GM19043 (cell line): ENCODE results near the gene SPRING1.
"Not testable (repeated sequence)": the region's sequence is repeated elsewhere in the genome, so short reads cannot be mapped to it uniquely, and the experiment has no call there.

Experiments used
- ATAC-seq: cut with Tn5 transposase; IDR thresholded peaks from one replicate; pipeline ENCODE4 v1.9.1; 2021; ENCODE audit warnings: low read depth; ENCODE audit not compliant: unreplicated experiment

Gene SPRING1

DNA sequence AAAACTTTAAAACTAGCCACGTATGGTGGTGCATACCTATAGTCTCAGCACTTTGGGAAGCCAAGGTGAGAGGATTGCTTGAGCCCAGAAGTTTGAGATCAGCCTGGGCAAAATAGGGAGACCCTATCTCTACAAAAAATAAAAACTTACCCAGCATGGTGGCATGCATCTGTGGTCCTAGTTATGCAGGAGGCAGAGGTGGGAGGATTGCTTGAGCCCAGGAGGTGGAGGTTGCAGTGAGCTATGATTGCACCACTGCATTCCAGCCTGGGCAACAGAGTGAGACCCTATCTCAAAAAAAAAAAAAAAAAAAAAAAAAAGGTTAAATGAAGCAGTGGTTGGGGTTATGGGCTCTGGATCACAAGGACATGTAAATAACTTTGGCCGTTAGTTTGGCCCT is 4.9 kb upstream of the SPRING1 start:
- not testable (repeated sequence) for ATAC-seq

DNA sequence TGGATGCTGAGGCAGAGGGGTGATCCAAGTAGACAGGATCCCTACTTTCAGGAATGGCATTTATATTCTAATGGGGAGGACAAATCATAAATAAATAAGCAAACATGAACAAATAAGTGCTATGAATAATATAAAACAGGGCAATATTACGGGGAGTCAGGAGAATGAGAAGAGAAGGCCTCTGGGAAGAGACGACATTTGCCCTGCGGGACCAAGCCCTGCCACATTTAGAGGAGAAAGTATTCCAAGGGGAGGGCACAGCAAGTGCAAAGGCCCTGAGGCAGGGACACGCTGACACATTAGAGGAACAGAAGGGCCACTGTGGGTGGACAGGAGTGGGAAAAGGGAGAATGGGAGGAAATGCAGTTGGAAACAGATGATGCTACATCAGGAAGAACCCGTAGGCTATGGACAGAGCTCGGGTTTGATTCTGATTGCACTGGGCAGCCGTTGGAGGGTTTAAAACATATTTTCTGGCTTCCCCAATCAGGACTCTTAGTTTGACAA is 1.6 kb upstream of the SPRING1 start:
- ATAC-seq, result no peak

GRCh38 chr12:116736962-116737773 is 701 bp downstream of the SPRING1 start:
- ATAC-seq, result no peak

DNA sequence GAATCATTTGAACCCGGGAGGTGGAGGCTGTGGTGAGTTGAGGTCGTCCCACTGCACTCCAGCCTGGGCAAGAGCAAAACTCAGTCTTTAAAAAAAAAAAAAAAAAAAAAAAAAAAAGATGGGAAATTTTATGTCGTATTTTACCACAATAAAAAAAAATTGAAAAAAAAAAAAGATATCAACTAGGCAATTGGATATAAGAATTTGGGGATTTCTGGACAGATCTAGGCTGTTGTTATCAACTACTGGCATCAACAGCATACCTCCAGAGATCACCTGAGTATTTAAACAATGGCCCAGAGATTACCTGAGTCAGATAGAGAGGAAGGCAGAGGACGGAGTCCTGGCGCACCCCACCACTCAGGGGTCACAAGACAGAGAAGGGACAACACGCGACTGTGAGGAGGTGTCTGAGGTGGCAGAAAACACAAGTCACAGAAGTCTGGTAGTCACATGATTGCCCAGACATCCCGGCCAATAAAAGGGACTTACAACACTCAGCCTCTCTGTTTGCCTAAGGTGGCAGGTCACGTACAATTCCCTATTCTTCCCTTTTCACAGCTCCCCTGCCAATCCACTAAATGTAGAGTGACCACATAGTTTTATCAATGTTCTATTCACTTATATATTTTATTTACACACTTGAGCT is 1.8 kb downstream of the SPRING1 start:
- ATAC-seq, result no peak

GRCh38 chr12:116735084-116735483 is 2.8 kb downstream of the SPRING1 start:
- ATAC-seq, result no peak

- ATAC-seq, result no peak
Observed at GRCh38 chr12:116734156-116734768, 3.6 kb downstream of the SPRING1 start.

GRCh38 chr12:116731801-116732200 is 6.1 kb downstream of the SPRING1 start:
- ATAC-seq, result no peak

- ATAC-seq, result no peak
Observed at GRCh38 chr12:116727891-116728290, 10.0 kb downstream of the SPRING1 start.

- no peak for ATAC-seq
Observed at GRCh38 chr12:116727261-116727660, 10.6 kb downstream of the SPRING1 start.

GRCh38 chr12:116726694-116727093 is 11.2 kb downstream of the SPRING1 start:
- no peak for ATAC-seq

DNA sequence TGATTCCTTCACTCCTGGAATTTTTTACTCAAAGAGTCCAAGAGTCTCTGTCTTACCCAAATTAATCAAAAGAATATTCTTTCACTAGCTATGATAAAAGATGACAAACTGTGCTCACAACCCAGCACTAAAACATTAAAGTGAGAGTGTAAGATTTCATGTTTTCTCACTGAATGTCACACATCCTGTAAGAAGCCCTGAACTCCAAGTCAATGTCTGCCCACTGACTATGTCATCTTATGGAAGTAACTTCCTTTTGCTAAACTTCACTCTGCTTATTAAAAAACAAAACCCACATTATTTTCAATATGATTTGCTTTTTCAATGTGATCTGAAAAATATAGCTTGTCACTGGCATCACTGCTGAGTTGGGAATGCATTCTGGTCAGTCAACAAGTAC is 15.6 kb downstream of the SPRING1 start:
- no peak for ATAC-seq

DNA sequence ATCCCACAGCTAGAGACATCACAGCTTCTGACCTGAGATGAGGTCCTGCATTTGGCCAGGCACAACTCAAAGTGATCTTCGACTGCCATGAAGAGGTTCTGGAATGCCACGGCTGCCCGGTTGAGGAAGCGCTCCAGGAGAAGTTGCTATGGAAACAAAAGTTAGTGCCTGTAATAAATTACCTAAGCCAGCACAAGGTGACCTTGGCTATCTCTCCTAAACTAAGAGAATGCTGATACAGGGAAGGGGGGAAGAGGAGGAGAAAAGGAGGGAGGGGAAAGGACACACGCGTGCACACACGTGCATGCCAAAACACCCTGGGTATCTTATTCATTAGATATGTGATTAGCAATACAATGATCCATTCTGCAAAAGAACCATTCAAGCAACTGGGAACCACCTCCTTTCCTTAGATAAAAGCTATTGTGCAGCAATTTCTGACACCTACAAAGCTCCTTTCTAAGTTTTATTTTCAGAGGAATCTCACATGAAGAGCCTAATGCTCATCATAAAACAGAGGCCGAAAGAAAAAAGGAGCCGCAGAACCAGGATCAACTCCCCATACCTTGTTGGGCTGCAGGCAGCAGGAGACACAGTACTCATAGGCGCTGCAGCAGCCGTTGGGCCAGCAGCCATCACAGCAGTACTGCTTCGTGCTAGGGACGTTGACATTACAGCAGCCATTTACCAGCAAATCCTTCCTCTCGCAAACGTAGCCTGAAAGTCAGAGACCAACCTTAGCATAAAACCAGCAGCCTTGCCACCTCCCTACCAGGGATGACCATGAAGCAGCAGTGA is 17.9 kb downstream of the SPRING1 start:
- ATAC-seq, result no peak

DNA sequence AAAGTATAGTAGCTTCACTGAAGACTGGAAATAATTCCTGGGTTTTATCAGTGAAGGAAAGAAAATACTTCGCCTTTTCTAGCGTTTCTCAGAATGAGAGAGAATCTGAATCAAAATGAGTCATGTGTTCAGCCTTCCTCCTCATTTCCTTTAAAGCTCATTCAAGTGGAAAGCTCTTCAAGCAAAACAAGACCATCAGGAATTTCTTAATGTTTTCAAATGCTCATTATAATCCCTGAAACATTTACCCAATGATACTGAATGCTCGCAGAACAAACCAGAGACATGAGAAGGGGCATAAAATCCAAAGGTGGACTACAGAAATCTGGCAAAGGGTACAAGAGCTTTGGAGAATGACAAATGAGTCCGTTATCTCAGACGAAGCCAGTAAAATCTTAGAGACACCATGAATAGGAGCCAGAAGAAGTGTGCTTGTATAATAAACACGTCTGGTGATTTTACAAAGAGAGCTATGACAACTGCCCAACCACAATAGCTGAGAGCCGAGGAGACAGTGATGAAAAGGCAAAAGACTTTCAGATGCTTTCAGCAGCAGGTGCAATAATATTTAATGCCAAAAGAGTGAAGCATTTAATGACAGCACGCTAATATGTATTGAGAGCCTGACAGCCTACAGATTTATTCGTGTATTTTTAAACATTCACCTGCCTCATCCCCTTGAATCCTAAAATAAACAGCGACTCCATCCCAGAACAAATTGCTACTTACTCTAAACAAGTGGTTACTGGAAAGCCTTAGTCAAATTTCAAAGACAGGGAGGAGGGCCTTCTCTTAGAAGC is 19.0 kb downstream of the SPRING1 start:
- no peak for ATAC-seq

DNA sequence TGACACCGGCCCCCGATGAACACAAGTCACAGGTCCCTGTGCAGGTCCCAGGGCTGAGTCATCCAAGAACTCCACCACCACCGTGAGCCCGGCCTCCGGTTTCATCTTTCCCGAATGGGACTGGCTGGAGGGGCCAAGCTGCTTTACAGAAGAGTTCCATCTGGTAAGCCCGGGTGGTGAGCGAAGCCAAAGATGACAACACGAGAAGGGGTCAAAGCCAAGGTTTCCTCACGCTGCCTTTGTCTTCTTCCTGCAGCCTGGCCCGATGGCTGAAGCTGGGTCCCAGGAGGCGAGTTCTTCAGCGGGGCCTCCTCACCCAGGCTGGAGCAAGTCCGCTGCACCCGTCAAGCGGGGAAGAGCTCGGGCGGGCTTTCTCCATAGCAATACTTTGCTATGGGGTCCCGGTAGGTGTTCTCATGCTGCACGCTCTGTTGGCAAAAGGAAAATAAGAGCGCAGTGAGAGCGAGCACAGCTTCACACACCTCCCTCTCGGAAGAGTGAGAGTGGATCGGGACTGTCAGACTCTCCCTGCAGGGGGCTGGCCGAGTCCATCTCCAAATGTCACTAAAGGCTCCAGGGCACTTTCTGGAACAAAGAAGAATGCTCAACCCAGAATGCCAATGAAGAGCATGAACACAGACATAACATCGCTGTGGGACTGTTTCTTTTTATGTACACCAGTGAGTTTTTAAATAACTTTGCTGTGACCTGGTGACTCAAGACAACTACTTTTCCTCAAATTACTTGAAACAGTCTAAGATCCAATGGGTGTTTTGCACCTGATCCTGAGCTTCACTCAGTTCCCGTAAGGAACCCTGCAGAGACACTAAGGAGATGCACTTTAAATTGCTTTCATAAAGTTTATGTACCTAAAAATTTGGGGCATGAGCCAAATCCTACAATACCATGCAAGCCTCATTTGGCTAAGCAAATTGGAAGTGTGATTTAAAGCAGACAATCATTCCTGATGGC is 20.1 kb downstream of the SPRING1 start:
- no peak for ATAC-seq

DNA sequence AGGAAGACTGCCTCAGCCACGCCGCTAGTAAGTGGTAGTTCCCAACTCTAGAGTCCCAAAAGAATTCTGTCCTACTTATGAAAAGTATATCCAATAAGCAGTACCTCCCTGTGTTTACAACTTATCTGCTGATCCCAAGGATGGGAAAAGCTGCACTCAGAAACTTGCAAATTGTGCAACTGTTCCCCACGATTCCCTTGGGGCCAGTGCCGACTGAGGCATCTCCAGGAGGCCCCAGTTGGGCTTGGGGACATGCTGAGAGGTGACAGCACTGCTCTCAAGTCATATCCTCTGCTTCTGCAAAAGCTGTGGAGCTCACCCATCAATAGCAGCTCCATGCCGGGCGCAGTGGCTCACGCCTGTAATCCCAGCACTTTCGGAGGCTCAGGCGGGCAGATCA is 23.7 kb downstream of the SPRING1 start:
- no peak for ATAC-seq

DNA sequence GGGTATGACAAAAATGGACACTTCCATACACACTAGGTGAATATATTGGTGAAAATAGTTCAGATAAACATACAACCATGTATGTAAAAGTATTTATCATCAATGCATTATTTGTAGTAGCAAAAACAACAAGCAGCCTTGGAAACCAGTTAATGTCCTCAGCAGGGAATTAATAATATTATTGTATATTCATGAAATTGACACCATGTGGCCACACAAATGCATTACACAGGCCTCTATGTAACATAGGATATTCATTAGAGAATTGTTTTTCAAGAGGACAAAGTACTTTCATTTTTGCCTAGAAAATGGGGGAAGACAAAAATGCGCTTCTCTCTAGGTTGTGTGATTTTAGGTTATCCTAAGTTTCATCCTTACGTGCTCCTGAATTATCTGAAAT is 24.3 kb downstream of the SPRING1 start:
- no peak for ATAC-seq

GRCh38 chr12:116712458-116713303 is 25.2 kb downstream of the SPRING1 start:
- ATAC-seq, result no peak
